OCI-LY7 (cell line): Measurements from ENCODE around the gene NCOA7.

Source experiments
- EZH2phosphoT487 ChIP-seq: fragments of 200-600 bp; sonication (generic); IDR thresholded peaks from 2 replicates; pipeline ENCODE4 v1.6.1; 2018; ENCODE audit warnings: low read depth, borderline replicate concordance, mild to moderate bottlenecking, mixed run types, antibody characterized with exemption, low read length, moderate library complexity, mixed read lengths
- TF ChIP-seq, protein P1 (sequence below): fragments of 200-600 bp; sonication (generic); conservative IDR thresholded peaks from 2 replicates; pipeline ENCODE4 v1.5.1; 2014; ENCODE audit warnings: mild to moderate bottlenecking, antibody characterized with exemption, low read length, moderate library complexity, mixed read lengths

DNA sequence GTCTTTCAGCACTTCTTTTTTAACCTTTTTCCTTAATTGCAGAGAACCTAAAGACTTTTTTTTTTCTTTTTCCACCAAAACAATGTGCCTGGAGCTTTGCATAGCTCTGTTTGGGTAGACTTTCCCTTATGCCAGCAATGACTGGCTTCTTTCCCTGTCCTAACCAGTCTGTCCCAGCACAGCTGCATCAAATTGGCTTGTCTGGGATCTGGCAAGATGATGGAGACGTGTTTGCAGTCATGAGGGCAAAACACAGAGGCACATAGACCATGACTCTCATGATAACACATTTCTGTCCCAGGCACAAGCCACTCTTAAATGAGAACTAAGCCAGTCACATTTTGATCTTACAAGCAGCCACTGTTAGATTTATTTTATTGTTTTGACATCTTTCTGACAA lies 24.8 kb upstream of the NCOA7 start:
- TF ChIP-seq, protein P1, sequence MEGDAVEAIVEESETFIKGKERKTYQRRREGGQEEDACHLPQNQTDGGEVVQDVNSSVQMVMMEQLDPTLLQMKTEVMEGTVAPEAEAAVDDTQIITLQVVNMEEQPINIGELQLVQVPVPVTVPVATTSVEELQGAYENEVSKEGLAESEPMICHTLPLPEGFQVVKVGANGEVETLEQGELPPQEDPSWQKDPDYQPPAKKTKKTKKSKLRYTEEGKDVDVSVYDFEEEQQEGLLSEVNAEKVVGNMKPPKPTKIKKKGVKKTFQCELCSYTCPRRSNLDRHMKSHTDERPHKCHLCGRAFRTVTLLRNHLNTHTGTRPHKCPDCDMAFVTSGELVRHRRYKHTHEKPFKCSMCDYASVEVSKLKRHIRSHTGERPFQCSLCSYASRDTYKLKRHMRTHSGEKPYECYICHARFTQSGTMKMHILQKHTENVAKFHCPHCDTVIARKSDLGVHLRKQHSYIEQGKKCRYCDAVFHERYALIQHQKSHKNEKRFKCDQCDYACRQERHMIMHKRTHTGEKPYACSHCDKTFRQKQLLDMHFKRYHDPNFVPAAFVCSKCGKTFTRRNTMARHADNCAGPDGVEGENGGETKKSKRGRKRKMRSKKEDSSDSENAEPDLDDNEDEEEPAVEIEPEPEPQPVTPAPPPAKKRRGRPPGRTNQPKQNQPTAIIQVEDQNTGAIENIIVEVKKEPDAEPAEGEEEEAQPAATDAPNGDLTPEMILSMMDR: no peak
- no peak for TF ChIP-seq EZH2phosphoT487
